ENCODE results near the gene AGPAT2.

The AGPAT2 gene

DNA sequence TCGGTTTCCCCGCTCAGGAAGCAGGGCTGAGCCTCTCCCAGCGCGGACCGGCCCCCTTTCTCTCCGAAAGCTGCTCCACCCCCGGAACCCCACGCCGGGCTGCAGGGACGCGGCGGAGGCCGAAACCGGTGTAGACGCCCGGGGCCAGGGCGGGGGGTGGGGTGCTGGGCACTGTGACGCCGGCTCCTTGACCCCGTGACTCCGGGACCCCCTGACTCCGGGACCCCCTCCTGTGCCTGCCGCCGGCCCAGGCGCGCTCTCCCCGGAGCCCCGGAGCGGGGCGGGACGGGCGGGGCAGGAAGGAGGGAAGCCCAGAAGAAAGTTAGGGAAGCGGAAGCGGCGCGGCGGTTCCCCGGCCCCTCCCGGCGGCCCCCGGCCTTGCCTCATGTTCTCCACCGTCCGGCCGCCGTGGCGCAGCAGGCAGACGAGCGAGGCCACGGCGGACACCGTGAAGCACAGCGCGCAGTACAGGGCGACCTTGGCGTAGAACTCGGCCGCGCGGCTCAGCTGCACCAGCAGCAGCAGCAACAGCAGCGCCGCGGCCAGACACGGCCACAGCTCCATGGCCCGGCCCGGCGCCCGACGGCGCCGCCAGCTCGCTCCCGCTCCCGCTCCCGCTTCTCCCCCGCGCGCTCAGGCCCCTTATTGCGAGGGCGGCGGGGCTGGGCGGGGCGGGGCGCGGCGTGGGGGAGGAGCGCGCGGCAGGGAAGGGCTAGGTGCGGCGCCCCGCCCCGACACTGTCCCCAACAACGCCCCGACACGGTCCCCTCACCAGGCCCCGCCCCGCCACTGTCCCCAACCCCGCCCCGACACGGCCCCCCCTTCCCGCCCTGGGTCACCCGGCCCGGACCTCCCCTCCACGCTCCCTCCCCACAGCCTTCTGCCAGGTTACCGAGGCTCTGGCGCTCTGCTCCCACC is at the start of gene AGPAT2:
Gene AGPAT2 (minus strand): TSS at position 664 of the 918 bp plus-strand sequence. CDS start 100 bp downstream, at position 564.
- peaks cover 2 to 79% (median 78%) of the 10 kb centered on the region in 5 donors for H3K4me1 ChIP-seq (ENCODE audit: control insufficient read depth in 5 of 5, insufficient read depth in 5 of 5, low read length in 5 of 5)
- H3K27ac ChIP-seq (ENCODE audit: low read depth, low read length), result peak within 1 kb of the TSS; percentile 86
- peak within 1 kb of the TSS in 4 of 5 donors; percentile 51 to 97 (median 88) for H3K9ac ChIP-seq (ENCODE audit: low read length in 5 of 5)

DNA sequence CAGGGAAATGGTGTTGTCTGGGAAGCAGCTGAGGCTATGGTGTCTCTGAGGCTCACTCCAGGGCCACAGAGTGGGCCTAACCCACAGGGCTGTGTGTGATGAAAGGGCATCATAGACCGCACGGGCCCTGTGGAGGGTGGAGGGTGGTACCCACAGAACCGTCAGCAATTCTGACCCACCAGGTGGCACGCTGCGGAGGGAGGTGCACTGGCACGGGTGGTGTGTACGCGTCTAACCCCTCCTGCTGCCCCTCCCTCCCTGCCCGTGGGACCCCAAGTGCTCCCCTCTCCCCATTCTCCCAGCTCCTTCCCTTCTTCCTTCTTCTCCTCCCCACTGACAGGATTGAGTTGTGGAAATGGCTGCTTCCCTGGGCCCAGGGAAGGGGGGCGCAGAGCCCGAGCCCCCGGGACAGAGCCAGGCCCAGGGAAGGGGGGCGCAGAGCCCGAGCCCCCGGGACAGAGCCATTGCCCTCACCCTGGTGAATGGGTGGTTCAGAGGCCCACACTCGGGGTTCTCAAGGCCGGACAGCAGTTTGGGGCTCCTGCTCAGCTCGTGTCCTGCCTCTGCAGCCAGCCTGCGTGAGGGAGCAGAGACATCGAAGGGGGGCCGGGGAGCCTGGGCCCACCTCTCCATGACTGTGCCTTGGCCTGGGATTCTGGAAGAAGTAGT is 48.7 kb upstream of the AGPAT2 start:
- no peak overlapping the region for H3K4me3 ChIP-seq (ENCODE audit: low read depth in 1 of 5, low read length in 5 of 5)
- no peaks in the 10 kb centered on the region for H3K9me3 ChIP-seq (ENCODE audit: control insufficient read depth in 5 of 5, low read length in 5 of 5)
- no peak overlapping the region for H3K9ac ChIP-seq (ENCODE audit: low read length in 5 of 5)
- H3K27me3 ChIP-seq (ENCODE audit: control insufficient read depth in 5 of 5, insufficient read depth in 4 of 5, low read length in 5 of 5), result peaks cover 4 to 20% (median 15%) of the 10 kb centered on the region in 5 donors
- H3K4me1 ChIP-seq (ENCODE audit: control insufficient read depth in 5 of 5, insufficient read depth in 5 of 5, low read length in 5 of 5), result peaks cover 0 to 4% (median 2%) of the 10 kb centered on the region in 5 donors
- no peak overlapping the region for H3K27ac ChIP-seq (ENCODE audit: low read depth, low read length)
- no peaks in the 10 kb centered on the region for H3K36me3 ChIP-seq (ENCODE audit: control insufficient read depth in 5 of 5, insufficient read depth in 5 of 5, low read length in 5 of 5)

More for the DNA sequence above, at the start of gene AGPAT2:
- H3K36me3 ChIP-seq (ENCODE audit: control insufficient read depth in 5 of 5, insufficient read depth in 5 of 5, low read length in 5 of 5), result peaks cover 0 to 8% (median 0%) of the 10 kb centered on the region in 5 donors
- peak within 1 kb of the TSS; percentile 60 to 93 (median 79) for H3K4me3 ChIP-seq (ENCODE audit: low read depth in 1 of 5, low read length in 5 of 5)
- no peaks in the 10 kb centered on the region for H3K9me3 ChIP-seq (ENCODE audit: control insufficient read depth in 5 of 5, low read length in 5 of 5)
- no peaks in the 10 kb centered on the region for H3K27me3 ChIP-seq (ENCODE audit: control insufficient read depth in 5 of 5, insufficient read depth in 4 of 5, low read length in 5 of 5)

- Histone ChIP-seq H3K27me3 (ENCODE audit: control insufficient read depth in 5 of 5, insufficient read depth in 4 of 5, low read length in 5 of 5) (peaks cover 0 to 11% (median 7%) of the 10 kb centered on the region in 5 donors), H3K4me3 (ENCODE audit: low read depth in 1 of 5, low read length in 5 of 5) (no peak overlapping the region), H3K4me1 (ENCODE audit: control insufficient read depth in 5 of 5, insufficient read depth in 5 of 5, low read length in 5 of 5) (peaks cover 0 to 2% (median 0%) of the 10 kb centered on the region in 5 donors), H3K27ac (ENCODE audit: low read depth, low read length) (no peak overlapping the region), H3K9ac (ENCODE audit: low read length in 5 of 5) (no peak overlapping the region), H3K9me3 (ENCODE audit: control insufficient read depth in 5 of 5, low read length in 5 of 5) (no peaks in the 10 kb centered on the region), H3K36me3 (ENCODE audit: control insufficient read depth in 5 of 5, insufficient read depth in 5 of 5, low read length in 5 of 5) (no peaks in the 10 kb centered on the region)
These were observed 47.7 kb upstream of the AGPAT2 start for GRCh38 chr9:136734837-136735496.

- peaks cover 0 to 4% (median 0%) of the 10 kb centered on the region in 5 donors for H3K27me3 ChIP-seq (ENCODE audit: control insufficient read depth in 5 of 5, insufficient read depth in 4 of 5, low read length in 5 of 5)
- H3K9ac ChIP-seq (ENCODE audit: low read length in 5 of 5), result no peak overlapping the region
- H3K9me3 ChIP-seq (ENCODE audit: control insufficient read depth in 5 of 5, low read length in 5 of 5), result no peaks in the 10 kb centered on the region
- no peaks in the 10 kb centered on the region for H3K36me3 ChIP-seq (ENCODE audit: control insufficient read depth in 5 of 5, insufficient read depth in 5 of 5, low read length in 5 of 5)
- H3K4me3 ChIP-seq (ENCODE audit: low read depth in 1 of 5, low read length in 5 of 5), result no peak overlapping the region
- no peak overlapping the region for H3K27ac ChIP-seq (ENCODE audit: low read depth, low read length)
- H3K4me1 ChIP-seq (ENCODE audit: control insufficient read depth in 5 of 5, insufficient read depth in 5 of 5, low read length in 5 of 5), result peaks cover 0 to 12% (median 10%) of the 10 kb centered on the region in 5 donors
These were observed 46.4 kb upstream of the AGPAT2 start for GRCh38 chr9:136733611-136734010.

DNA sequence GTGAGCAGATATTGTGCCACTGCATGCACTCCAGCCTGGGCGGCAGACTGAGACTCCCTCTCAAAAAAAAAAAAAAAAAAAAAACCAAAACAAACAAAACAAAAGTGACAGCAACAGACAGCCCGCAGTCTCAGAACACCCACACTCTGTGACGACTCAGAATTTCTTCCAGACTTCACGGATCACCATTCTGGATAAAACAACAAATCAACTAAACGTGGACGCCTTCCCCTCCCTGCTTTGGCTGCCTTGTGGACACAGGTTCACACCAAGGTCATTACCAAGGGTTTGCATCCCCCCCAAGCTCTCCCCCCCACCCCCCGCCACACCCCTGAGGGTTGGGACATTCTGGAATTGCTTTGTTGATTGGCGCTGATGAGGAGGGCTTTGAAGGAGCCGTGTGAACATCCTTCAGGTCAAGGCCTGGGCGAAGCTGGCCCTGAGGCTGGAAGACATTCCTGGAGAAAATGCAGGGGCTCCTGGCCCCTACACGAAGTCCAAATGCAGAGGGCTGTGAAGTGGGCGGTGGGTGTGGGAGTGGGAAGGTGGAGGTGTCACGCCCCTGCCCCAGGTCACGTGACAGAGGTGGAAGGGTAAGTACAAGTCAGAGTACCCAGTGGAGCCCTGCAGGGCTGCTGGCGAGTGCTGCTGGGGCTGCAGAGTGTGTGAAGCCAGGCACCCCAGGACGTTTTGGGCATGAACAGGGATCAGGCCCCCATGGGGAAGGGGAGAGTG is 45.4 kb upstream of the AGPAT2 start:
- H3K4me3 ChIP-seq (ENCODE audit: low read depth in 1 of 5, low read length in 5 of 5), result no peak overlapping the region
- H3K27me3 ChIP-seq (ENCODE audit: control insufficient read depth in 5 of 5, insufficient read depth in 4 of 5, low read length in 5 of 5), result peaks cover 0 to 4% (median 0%) of the 10 kb centered on the region in 5 donors
- H3K27ac ChIP-seq (ENCODE audit: low read depth, low read length), result no peak overlapping the region
- peaks cover 0 to 17% (median 14%) of the 10 kb centered on the region in 5 donors for H3K4me1 ChIP-seq (ENCODE audit: control insufficient read depth in 5 of 5, insufficient read depth in 5 of 5, low read length in 5 of 5)
- no peaks in the 10 kb centered on the region for H3K9me3 ChIP-seq (ENCODE audit: control insufficient read depth in 5 of 5, low read length in 5 of 5)
- H3K36me3 ChIP-seq (ENCODE audit: control insufficient read depth in 5 of 5, insufficient read depth in 5 of 5, low read length in 5 of 5), result no peaks in the 10 kb centered on the region
- H3K9ac ChIP-seq (ENCODE audit: low read length in 5 of 5), result no peak overlapping the region

DNA sequence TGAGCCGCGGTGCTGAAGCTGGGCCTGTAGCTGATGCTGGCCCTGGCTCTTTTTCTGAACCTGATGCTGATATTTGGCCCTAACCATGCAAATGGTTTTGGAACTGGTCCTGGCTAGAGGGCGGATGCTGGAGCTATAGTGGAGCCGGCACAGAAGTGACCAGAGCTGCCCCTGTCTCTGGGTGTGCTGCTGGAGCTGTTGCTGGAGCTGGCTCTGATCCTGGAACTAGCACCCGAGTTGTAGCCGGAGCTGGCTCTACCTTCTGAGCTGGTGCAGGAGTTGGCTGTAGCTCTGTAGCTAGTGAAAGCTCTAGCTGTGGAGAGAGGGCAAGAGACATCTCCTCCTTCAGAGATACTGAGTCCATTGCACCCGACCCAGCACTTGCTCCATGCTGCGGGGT is 42.7 kb upstream of the AGPAT2 start:
- Histone ChIP-seq H3K9ac (ENCODE audit: low read length in 5 of 5) (no peak overlapping the region), H3K4me1 (ENCODE audit: control insufficient read depth in 5 of 5, insufficient read depth in 5 of 5, low read length in 5 of 5) (peaks cover 11 to 43% (median 37%) of the 10 kb centered on the region in 5 donors), H3K27me3 (ENCODE audit: control insufficient read depth in 5 of 5, insufficient read depth in 4 of 5, low read length in 5 of 5) (peaks cover 0 to 4% (median 0%) of the 10 kb centered on the region in 5 donors), H3K36me3 (ENCODE audit: control insufficient read depth in 5 of 5, insufficient read depth in 5 of 5, low read length in 5 of 5) (peaks cover 0 to 18% (median 17%) of the 10 kb centered on the region in 5 donors), H3K4me3 (ENCODE audit: low read depth in 1 of 5, low read length in 5 of 5) (no peak overlapping the region), H3K9me3 (ENCODE audit: control insufficient read depth in 5 of 5, low read length in 5 of 5) (no peaks in the 10 kb centered on the region), H3K27ac (ENCODE audit: low read depth, low read length) (no peak overlapping the region)

DNA sequence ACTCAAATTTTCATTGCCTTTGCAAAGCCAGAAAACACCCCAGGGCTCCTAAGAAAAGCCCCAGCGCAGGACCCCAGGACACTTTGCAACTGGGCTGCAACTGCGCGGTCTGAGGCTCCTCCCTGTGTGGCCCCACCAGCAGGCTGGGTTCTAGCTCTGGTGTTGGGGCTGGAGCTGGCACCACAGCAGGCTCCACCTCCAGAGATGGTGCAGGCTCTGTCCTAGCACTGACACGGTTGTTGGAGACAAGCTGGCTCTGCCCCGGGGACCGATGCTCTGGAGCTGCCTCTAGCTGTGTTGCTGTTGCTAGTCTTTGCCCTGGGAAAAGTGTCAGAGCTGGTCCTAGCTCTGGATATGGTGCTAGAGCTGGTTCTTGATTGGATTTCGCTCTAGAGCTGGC is 41.9 kb upstream of the AGPAT2 start:
- Histone ChIP-seq H3K27me3 (ENCODE audit: control insufficient read depth in 5 of 5, insufficient read depth in 4 of 5, low read length in 5 of 5) (peaks cover 0 to 4% (median 0%) of the 10 kb centered on the region in 5 donors), H3K27ac (ENCODE audit: low read depth, low read length) (no peak overlapping the region), H3K4me1 (ENCODE audit: control insufficient read depth in 5 of 5, insufficient read depth in 5 of 5, low read length in 5 of 5) (peaks cover 11 to 45% (median 37%) of the 10 kb centered on the region in 5 donors), H3K9me3 (ENCODE audit: control insufficient read depth in 5 of 5, low read length in 5 of 5) (no peaks in the 10 kb centered on the region), H3K4me3 (ENCODE audit: low read depth in 1 of 5, low read length in 5 of 5) (peak overlapping the region in 4 of 5 donors; percentile 74 to 98 (median 96)), H3K36me3 (ENCODE audit: control insufficient read depth in 5 of 5, insufficient read depth in 5 of 5, low read length in 5 of 5) (peaks cover 0 to 26% (median 22%) of the 10 kb centered on the region in 5 donors), H3K9ac (ENCODE audit: low read length in 5 of 5) (peak overlapping the region in 4 of 5 donors; percentile 24 to 83 (median 74))

GRCh38 chr9:136728548-136729123 is 41.4 kb upstream of the AGPAT2 start:
- peaks cover 0 to 31% (median 27%) of the 10 kb centered on the region in 5 donors for H3K36me3 ChIP-seq (ENCODE audit: control insufficient read depth in 5 of 5, insufficient read depth in 5 of 5, low read length in 5 of 5)
- H3K4me1 ChIP-seq (ENCODE audit: control insufficient read depth in 5 of 5, insufficient read depth in 5 of 5, low read length in 5 of 5), result peaks cover 11 to 49% (median 37%) of the 10 kb centered on the region in 5 donors
- no peaks in the 10 kb centered on the region for H3K9me3 ChIP-seq (ENCODE audit: control insufficient read depth in 5 of 5, low read length in 5 of 5)
- H3K9ac ChIP-seq (ENCODE audit: low read length in 5 of 5), result peak overlapping the region in 4 of 5 donors; percentile 70 to 86 (median 80)
- H3K27me3 ChIP-seq (ENCODE audit: control insufficient read depth in 5 of 5, insufficient read depth in 4 of 5, low read length in 5 of 5), result peaks cover 0 to 3% (median 0%) of the 10 kb centered on the region in 5 donors
- peak overlapping the region in 4 of 5 donors; percentile 74 to 98 (median 96) for H3K4me3 ChIP-seq (ENCODE audit: low read depth in 1 of 5, low read length in 5 of 5)
- peak overlapping the region; percentile 30 for H3K27ac ChIP-seq (ENCODE audit: low read depth, low read length)

All from subcutaneous abdominal adipose tissue (tissue), 5 donors.